Ecto neural progenitor cell (in vitro differentiated cells): Measurements from ENCODE around the gene SPDYE16.
"Not testable (repeated sequence)": the region's sequence is repeated elsewhere in the genome, so short reads cannot be mapped to it uniquely, and the experiment has no call there.

ENCODE experiments used
- DNase-seq: peaks from one replicate; pipeline ENCODE4 v3.0.0-alpha.2; 2018; ENCODE audit warnings: low spot score

The SPDYE16 gene

DNA sequence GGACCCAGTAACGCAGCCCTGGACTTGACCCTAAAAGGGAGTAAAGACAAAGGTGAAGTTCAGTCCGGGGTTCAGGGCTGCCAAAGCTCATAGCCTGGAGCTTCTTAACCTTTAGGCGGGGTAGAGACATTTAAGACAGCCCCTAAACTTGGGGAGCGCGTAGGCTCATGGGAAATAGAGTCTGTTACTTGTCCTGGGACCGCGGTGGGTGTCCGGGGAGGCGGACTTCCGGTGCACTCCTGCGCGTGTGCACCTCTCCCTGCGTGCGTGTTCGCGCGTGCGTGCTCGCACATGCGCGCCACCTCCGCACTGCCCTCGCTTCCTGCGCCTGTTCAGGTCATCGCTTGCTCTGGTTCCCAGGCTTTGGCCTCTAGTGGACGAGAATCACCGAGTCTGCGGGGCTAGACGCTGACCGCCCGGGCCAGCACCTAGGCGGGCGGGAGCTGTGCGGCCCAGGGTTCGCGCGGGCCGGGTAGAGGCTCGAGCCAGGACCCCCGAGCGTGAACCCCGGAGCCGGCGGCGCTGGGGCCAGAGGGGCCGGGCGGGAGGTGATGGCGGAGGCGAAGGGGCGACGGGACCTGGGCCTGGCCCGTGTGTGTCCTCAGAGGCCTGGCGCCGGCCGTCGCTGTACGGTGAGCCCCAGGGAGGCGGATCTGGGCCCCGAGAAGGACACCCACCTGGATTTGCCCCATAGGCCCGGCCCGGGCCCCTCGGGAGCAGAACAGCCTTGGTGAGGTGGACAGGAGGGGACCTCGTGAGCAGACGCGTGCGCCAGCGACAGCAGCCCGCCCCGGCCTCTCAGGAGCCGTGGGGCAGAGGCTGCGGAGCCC, 6.1 kb upstream of the SPDYE16 start:
- DNase-seq = peak; percentile 84

DNA sequence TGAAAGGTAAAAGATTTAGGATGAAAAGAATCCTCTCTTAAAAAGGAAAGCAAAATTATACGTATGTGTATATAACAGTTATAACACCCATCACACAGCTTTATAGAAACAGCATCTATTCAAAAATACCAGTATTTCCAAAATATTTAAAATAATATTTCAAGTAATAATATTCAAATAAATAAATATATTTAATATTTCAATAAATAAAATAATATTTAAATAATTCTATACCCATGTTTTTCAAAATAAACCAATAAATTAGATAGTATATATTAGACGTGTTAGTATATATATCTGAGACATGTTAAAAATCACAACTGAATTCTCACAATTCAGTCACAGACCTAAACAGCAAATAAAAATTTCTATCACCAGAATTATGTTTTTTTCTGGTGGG, 11.5 kb downstream of the SPDYE16 start:
- DNase-seq = not testable (repeated sequence)

DNA sequence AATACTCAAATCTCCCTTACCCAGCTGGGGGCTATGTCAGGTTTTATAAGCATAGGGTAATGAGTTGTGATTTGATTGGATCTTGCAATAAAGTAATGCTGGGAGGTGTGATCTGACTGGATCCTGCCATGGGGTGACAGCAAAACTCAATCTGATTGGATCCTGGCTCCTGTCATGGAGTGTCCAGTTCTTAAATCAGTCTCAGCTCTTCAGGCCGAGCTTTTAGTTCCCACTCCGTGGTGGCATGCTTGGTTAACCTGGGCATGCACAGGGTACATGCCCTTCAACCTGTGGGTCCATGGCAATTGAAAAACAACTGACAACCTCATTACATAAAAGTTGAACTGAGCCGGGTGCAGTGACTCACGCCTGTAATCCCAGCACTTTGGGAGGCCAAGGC, 16.9 kb downstream of the SPDYE16 start:
- not testable (repeated sequence) for DNase-seq

DNA sequence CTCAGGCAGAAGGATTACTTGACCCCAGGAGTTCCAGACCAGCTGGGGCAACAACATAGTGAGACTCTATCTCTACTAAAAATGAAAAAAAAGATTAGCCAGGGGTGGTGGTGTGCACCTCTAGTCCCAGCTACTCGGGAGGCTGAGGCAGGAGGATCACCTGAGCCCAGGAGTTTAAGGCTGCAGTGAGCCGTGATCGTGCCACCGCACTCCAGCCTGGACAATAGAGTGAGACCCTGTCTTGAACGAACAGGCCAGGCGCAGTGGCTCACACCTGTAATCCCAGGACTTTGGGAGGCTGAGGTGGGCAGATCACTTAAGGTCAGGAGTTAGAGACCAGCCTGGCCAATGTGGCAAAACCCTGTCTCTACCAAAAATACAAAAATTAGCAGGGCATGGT, 26.2 kb downstream of the SPDYE16 start:
- not testable (repeated sequence) for DNase-seq

DNA sequence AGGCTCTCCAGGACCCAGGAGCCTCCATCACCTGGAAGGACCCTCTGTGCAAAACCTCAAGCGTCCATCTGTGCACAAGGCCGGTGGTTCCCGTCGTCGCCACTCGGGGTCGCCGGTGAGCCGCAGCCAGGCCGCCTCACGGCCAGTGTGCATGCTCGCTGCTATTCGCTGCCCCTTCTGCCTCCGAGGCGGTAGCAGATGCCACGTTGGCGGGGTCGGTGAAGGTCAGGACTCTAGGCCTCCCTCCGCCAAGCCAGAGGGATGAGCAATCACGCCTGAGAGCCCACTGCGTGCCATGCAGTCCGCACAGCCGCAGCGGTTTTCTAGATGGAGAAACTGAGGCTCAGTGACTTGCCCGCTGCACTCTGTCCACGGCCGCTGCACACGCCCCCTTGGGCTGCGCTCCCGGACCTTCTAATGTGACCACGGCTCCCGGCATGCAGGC, 27.1 kb downstream of the SPDYE16 start:
- DNase-seq = no peak

DNA sequence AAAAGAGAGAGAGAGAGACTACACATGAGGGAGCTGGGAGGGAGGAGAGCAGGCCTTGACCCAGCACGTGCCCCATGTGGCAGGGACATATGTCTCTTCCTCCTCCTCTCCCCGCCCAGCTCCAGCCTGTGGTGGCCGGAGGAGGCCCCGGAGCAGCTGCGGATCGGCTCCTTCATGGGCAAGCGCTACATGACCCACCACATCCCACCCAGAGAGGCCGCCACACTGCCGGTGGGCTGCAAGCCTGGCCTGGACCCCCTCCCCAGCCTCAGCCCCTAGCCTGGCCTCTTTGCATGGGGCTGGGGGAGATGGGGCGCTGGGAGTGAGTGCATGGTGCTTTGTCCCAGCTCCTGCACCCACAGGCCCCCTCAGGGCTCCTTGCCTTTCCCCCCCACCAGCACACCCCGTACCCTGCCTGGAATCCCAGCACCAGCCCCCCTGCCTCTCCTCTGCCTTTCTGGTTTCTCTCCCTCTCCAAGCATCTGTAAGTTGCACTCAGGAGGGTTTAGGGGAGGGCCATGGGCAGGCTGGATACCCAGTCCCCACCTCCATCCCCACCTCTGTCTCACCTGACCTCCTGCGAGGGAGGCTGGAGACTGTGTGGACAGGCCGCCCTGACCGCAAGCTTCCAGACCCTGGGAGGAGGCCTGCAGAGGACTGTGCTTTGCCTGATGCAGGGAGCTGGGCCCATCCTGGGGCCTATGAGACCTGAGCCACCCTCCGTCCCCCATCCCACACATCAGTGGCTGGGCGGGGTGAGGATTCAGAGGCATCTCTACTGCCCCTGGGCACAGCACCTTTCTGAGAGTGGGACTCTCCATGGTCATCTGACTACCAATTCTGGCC, 27.9 kb downstream of the SPDYE16 start:
- peak; percentile 34 for DNase-seq

DNA sequence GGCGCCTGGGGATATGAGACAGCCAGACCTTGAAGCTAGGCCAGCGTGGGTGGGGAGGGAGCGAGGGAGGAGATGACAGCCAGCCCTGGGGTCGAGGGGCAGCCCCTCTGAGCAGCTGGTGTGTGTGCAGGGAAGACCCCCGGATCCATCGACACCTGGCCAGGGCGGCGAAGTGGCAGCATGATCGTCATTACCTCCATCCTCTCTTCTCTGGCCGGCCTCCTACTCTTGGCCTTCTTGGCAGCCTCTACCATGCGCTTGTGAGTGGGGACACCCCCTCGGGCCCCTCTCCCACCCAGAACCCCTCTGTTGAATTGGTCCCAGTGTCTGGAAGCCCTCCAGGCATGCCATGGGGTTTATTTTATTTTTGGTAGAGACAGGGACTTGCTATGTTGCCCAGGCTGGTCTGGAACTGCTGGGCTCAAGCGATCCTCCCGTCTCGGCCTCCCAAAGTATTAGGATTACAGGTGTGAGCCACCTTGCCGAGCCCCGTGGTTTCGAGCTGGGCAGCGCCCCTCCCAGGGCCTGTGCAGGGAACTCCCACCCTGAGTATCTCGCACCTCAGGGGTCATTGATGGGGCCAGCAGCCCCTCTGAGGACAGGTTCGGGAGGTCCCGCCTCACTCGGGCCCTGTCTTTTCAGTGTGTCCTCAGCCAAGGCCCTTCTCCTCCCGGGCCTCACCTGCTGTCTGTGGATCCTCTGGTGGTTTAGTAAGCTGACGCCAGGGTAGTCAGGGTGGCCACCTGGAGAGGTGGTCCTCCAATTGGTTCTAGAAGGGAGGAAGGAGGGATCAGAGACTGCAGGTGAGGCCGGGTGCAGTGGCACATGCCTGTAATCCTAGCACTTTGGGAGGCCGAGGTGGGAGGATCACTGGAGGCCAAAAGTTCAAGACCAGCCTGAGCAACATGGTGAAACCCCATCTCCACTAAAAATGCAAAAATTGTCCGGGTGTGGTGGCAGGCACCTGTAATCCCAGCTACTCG, 29.0 kb downstream of the SPDYE16 start:
- DNase-seq = peak; percentile 39

DNA sequence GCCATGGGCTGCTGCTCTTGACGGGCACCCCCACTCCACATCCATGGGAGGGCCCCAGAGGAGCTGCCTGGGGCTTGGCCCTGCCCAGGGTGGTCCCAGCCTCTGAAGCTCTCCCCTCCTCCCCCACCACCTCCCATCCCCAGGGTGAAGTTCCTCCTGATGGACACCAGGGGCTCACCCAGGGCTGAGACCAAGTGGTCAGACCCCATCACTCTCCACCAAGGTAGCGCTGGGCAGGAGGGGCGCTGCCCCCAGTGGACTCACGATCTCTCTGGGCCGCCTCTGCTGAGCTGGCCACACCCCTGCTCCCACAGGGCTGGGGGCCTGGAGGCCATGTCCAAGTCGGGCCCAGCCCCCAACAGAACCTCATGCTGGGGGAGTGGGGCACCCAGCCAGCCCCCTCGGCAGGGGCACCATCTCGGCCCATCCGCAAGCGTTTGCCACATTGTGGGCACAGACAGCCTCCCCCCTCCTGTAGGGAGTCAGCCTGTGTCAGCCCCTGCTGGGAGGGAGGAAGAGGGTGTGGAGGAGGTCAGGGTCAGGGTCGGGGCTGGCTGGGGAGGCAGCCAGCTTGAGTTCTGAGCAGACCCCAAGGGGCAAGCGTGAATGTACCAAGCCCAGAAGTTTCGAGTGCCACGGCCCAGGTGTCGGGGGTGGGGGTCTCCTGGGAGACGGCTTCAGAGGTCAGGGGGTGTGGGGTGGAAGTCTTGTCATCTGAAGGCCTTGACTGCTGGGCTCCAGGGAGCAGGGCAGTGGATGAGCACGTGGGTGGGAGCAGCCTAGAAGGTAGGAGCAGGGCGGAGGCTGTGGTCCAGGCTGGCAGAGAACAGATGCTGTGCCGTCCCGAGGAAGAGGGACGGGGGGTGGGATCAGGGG, 29.9 kb downstream of the SPDYE16 start:
- DNase-seq = peak; percentile 70

DNA sequence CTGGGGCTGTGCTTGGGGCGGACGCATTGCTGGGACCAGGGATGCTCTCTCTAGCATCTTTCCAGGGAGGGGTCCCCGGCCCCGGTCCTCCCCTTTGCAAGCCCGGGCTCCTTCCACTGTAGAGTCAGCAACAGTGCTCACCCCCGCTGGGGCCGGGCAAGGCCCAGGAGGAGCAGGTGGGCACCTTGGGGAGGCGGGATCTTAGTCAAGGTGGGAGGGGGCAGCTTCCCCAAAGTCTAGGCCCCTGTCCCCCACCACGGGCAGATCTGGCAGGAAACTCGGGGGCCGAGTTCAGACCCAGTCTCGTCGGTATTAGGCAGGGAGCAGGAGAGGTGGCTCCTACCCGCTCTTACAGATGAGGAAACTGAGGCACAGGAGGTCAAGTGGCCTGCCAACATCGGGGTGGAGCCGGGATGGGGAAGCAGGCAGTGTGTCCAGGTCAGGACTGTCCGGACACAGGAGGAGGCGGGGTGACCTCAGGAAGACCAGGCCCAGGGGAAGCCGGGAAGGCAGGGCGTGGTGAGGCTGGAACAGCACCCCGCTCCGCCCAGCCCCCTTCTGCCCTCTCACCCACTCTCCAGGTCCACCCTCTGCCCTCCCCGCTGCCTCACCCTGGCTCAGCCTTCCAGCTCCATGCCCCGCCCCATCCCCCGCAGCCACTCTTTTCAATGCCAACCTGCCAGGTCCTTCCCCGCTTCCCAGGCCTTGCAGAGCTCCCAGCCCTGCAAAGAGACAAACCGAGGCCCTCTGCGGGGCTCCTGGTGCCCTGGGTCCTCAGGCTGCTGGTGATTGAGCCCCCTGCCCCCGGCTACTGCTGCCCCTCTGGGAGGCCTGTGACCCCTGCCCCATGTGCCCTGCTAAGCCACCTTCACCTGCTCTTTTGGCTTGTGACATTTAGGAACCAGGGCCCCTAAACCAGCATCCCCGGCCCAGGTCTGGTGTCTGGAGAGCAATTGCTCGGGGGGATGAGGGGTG, 30.9 kb downstream of the SPDYE16 start:
- peak; percentile 12 for DNase-seq

DNA sequence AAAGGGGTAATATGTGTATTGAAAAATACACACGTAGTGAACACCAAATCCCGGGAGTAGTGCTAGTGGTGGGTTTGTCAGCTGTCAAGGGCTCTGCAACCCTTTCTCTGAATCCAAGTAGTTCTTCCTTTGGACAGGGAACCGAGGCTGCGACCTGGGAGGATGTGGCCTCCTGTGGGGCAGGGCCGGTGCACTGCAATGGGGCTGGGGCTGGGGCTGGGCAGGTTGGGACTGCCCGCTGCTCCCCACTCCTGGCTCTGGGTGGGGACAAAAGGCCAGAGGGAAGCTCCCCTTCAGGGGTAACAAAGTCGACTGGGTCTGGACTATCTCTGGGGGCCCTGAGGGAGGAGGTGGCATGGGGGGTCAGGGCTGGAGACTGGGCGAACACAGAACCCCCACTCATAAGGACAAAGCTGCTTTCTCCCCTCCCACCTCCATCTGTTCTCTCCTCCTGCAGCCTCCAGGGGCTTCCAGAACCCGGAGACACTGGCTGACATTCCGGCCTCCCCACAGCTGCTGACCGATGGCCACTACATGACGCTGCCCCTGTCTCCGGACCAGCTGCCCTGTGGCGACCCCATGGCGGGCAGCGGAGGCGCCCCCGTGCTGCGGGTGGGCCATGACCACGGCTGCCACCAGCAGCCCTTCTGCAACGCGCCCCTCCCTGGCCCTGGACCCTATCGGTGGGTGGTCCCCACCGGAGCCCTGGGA, 31.7 kb downstream of the SPDYE16 start:
- peak; percentile 25 for DNase-seq

DNA sequence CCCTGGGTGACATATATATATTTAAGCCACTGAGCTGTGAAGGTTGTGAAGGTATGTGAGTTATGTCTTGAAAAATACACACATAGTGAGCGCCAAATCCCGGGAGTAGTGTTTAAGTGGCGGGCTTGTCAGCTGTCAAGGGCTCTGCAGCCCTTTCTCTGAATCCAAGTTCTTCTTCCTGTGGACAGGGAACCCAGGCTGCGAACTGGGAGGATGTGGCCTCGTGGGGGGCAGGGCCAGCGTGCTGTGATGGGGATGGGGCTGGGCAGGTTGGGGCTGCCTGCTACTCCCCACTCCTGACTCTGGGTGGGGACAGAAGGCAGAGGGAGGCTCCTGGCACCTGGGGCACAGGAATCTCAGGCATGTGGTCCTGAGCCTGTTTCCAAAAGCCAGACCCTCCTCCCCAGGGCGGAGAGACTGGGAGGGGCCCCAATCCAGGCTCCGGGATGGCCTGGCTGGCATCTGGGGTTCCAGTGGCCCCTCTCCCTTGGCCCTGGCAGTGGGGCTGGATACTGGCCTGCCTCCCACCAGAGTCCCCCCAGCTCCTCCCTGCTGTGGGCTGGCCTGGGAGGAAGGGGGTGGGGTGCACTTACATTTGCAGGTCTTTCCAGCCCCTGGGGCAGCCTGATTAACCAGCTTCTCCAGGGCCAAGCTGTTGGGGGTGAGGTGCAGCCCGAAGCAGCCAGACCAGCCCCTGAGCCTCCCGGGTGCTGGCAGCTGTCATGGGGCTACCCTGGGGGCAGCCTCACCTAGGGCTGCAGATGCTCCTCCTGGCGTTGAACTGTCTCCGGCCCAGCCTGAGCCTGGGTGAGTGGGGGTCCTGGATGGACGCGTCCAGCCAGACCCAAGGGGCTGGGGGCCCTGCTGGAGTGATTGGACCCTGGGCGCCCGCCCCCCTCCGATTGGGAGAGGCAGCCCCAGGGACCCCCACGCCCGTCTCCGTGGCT, 32.9 kb downstream of the SPDYE16 start, which contains the start of gene UPK3B:
Gene UPK3B (plus strand): TSS at position 622 of the 947 bp plus-strand sequence. CDS start 101 bp downstream, at position 723.
- peak; percentile 58 for DNase-seq

DNA sequence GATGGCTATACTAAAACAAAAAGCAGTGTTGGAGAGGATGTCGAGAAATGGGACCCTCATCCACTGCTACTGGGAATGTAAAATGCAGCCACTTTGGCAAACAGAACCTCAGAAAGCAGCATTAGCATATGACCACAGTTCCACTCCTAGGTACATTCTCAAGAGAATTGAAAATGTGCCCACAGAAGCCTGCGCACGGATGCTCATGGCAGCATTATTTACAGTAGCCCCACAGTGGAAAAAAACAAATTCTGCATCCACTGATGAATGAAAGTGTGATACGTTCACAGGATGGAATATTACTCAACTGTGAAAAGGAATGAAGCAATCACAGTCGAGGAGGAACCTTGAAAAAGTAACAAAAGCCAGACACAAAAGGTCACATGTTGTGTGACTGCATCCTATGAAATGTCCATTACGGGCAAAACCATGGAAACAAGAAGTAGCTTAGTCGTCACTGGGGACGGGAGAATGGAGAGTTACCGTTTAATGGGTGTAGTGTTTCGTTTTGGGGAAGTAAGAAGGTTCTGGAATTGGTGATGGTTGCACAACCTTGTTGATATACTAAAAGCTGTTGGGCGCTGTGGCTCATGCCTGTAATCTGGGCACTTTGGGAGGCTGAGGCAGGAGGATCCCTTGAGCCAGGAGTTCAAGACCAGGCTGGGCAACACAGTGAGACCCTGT, 35.2 kb downstream of the SPDYE16 start:
- peak; percentile 9 for DNase-seq

DNA sequence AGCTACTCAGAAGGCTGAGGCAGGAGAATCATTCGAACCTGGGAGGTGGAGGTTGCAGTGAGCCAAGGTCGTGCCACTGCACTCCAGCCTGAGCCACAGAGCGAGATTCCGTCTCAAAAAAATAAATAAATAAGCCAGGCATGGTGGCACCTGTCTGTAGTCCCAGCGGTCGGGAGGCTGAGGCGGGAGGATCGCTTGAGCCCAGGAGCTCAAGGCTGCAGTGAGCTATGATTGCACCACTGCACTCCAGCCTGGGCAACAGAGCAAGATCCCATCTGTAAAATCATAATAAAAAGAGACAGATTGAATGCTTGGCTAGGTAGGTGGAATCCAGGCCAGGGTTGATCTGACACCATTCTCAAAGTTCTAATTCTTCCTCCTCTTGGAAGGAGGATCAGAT, 36.5 kb downstream of the SPDYE16 start:
- peak; percentile 14 for DNase-seq

DNA sequence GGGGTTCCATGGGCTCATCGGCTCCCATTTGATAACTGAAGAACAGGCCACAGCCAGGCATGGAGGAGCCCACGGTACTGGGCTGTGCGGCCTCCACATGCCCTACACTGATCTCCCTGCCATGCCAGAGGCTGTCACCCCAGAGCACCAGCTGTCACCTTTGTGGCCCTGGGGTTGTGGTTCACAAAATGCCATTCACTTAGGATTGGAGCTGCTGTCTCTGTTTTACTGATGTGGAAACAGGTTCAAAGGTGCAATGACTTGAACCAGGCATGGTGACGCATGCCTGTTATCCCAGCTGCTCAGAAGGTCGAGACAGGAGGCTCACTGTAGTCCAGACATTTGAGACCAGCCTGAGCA, 37.0 kb downstream of the SPDYE16 start:
- DNase-seq = peak; percentile 9

DNA sequence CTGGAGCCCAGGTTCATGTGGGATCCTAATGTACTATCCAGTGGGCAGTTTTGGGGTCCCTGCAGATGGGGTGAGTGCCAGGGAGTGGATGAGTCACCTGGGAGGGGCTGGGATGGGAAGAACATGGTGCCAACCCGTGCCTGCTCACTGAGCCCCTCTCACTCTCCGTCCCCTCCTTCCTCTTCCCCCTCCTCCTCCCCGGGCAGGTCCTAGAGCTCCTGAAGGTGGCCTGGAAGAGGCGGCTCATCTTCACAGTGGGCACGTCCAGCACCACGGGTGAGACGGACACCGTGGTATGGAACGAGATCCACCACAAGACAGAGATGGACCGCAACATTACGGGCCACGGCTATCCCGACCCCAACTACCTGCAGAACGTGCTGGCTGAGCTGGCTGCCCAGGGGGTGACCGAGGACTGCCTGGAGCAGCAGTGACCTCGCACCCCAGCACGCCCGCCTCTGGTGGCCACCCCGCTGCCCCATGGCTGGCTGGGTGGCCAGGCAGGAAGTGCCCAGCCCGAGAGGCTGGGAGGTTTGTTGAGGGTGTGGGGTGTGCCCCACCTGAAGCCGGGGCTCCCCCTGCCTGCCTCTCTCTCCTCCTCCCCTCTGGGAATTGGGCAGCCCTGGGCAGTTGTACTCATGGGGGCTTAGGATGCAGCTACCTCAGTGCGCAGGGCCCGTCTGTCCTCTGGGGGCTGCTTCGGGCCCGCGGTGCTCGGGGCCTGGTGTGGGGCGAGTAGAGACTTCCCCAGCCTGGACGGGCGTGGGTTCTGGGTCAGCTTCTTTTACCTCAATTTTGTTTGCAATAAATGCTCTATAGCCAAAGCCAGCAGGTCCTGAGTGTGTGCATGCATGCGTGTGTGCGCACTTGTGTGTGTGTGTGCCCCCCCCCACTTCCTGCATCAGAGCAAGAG, 37.7 kb downstream of the SPDYE16 start:
- DNase-seq = peak; percentile 34
